ENCODE data around the gene NFAT5.
"Not testable (repeated sequence)": the region's sequence is repeated elsewhere in the genome, so short reads cannot be mapped to it uniquely, and the experiment has no call there.

NFAT5 gene

DNA sequence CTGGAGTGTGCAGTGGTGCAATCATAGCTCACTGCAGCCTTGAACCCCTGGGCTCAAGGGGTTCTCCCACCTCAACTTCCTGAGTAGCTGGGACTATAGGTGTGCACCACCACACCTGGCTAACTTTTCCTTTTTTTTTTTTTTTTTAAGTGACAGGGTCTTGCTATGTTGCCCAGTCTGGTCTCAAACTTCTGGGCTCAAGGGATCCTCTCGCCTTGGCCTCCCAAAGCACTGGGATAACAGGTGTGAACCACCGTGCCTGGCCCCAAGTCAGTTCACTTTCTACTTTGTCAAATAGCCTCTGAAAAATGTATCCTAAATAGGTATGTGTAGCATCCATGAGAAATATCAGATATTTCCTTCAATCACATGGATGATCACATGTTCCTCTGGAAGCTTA, 9.9 kb upstream of the NFAT5 start:
- Histone ChIP-seq H3K9ac (ENCODE audit: low read depth, low read length) (no peak overlapping the region), H3K27ac (ENCODE audit: low read depth, low read length) (no peak overlapping the region), H3K4me1 (ENCODE audit: control insufficient read depth, insufficient read depth, low read length) (peaks cover 4% of the 10 kb centered on the region; the same call in 1 of the 2 replicates), H3K27me3 (ENCODE audit: control insufficient read depth, insufficient read depth, low read length) (no peaks in the 10 kb centered on the region), H3K4me3 (ENCODE audit: low read depth, low read length) (no peak overlapping the region), H3K9me3 (ENCODE audit: control insufficient read depth, insufficient read depth, low read length) (no peaks in the 10 kb centered on the region), H3K36me3 (ENCODE audit: control insufficient read depth, insufficient read depth, low read length) (no peaks in the 10 kb centered on the region)

DNA sequence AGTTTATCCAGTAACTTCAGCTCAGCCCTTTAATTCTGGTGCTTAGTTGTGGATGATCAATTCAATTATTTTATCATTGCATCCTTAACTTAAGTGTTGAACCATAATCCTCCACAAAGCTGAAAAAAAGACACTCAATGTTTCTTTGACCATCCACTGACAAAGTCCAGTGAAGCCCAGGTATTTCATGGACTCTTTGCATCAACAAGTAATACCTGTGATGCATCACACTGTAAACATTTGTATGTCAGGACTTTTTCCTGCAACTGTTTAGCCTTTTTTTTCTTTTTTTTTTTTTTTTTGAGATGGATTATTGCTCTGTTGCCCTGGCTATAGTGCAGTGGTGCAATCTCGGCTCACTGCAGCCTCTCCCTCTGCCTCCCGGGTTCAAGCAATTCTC, 6.6 kb upstream of the NFAT5 start:
- Histone ChIP-seq H3K9me3 (ENCODE audit: control insufficient read depth, insufficient read depth, low read length) (no peaks in the 10 kb centered on the region), H3K4me3 (ENCODE audit: low read depth, low read length) (no peak overlapping the region), H3K9ac (ENCODE audit: low read depth, low read length) (no peak overlapping the region), H3K27ac (ENCODE audit: low read depth, low read length) (no peak overlapping the region), H3K36me3 (ENCODE audit: control insufficient read depth, insufficient read depth, low read length) (no peaks in the 10 kb centered on the region), H3K4me1 (ENCODE audit: control insufficient read depth, insufficient read depth, low read length) (peaks cover 7% of the 10 kb centered on the region), H3K27me3 (ENCODE audit: control insufficient read depth, insufficient read depth, low read length) (no peaks in the 10 kb centered on the region)

DNA sequence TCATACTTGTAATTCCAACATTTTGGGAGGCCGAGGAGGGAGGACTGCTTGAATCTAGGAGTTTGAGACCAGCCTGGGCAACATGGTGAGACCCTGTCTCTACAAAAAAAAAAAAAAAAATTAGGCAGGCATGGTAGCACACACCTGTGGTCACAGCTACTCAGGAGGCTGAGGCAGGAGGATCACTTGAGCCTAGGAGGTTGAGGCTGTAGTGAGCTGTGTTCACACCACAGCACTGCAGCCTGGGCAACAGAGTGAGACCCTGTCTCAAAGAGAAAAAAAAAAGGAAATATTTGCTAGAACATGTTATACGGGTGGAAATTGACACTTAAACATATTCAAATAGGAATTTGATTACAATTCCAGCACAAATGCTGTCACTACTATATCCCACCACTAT, 4.4 kb upstream of the NFAT5 start:
- H3K4me1 ChIP-seq (ENCODE audit: control insufficient read depth, insufficient read depth, low read length): peaks cover 17% of the 10 kb centered on the region
- not testable (repeated sequence) for H3K27ac ChIP-seq (ENCODE audit: low read depth, low read length); H3K36me3 ChIP-seq (ENCODE audit: control insufficient read depth, insufficient read depth, low read length); H3K4me3 ChIP-seq (ENCODE audit: low read depth, low read length); H3K9me3 ChIP-seq (ENCODE audit: control insufficient read depth, insufficient read depth, low read length); H3K9ac ChIP-seq (ENCODE audit: low read depth, low read length); H3K27me3 ChIP-seq (ENCODE audit: control insufficient read depth, insufficient read depth, low read length)

DNA sequence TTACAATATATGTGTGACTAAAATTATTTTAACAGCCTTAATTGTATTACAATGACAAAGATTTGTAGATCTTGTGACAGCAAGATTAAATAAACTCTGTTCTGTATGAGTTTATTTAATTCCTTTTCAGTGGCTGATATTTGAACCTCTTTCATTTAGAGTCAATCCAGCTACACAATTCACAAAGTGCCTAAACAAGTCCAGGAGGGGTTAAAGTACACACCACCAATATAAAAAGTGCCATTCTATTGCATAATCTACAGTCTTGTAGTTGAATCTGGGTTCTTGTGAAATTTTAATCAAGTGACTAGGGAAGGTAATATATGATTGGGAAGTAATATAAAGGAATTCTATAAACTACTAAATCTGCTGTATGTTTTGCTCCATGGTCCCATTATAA, 3.9 kb upstream of the NFAT5 start:
- Histone ChIP-seq H3K4me1 (ENCODE audit: control insufficient read depth, insufficient read depth, low read length) (peaks cover 17% of the 10 kb centered on the region), H3K36me3 (ENCODE audit: control insufficient read depth, insufficient read depth, low read length) (no peaks in the 10 kb centered on the region), H3K9me3 (ENCODE audit: control insufficient read depth, insufficient read depth, low read length) (no peaks in the 10 kb centered on the region), H3K27me3 (ENCODE audit: control insufficient read depth, insufficient read depth, low read length) (no peaks in the 10 kb centered on the region), H3K9ac (ENCODE audit: low read depth, low read length) (no peak overlapping the region), H3K27ac (ENCODE audit: low read depth, low read length) (no peak overlapping the region), H3K4me3 (ENCODE audit: low read depth, low read length) (no peak overlapping the region)

DNA sequence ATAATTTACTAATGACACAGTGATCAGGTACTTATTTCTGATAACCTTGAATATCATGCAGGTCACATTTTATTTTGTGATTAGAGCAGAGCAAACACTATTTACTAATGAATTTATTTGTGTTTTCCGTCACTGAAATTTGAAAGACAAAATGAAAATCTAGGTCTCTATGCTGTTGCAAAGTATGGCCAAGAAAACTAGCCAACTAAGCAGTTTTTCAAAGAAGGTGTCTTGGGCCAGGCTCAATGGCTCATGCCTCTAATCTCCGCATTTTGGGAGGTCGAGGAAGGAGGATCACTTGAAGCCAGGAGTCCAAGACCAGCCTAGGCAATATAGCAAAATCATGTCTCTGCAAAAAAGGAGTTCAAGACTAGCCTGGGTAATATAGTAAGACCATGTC, 3.0 kb upstream of the NFAT5 start:
- H3K36me3 ChIP-seq (ENCODE audit: control insufficient read depth, insufficient read depth, low read length): no peaks in the 10 kb centered on the region
- no peak overlapping the region for H3K27ac ChIP-seq (ENCODE audit: low read depth, low read length)
- peaks cover 21% of the 10 kb centered on the region for H3K4me1 ChIP-seq (ENCODE audit: control insufficient read depth, insufficient read depth, low read length)

DNA sequence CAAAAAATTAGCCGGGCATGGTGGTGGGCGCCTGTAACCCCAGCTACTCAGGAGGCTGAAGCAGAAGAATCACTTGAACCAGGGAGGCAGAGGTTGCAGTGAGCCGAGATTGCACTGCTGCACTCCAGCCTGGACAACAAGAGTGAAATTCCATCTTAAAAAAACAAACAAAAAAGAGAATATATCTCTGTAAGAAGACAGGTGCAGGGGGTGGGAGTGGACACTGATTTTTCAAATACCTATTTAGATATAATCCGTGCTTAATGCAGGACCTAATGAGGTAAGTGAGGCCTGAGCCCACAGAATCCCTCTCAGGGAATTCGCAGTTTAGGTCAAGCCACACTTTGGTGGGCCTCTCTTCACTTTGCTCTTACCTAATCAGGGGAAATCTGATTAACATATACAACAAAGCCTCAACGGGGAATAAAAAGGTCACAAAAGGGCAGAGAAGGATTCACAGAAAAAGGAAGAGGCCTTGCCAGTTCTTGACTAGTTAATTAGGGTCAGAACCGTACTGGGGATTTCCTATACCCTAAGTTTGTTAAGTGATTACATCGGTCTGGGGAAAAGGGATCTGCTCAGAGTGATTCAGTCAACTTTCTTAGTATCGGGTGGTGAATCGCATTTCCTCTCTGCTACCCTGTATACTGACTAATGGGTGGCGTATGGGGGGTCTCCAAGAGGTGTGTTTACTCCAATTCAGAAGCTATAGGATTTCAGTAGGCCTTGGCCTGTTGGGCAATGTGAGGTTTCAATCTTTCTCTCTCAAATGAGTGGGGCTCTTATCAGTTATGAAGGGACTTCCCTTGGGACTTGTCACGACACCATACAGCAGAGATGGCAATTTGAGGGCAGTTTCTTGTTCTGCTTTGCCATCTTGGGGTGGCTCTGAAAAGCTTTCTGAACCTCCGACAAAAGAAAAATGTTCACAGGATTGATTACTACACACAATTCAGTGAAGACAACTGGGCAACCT, 1.9 kb upstream of the NFAT5 start:
- no peaks in the 10 kb centered on the region for H3K9me3 ChIP-seq (ENCODE audit: control insufficient read depth, insufficient read depth, low read length)
- H3K4me3 ChIP-seq (ENCODE audit: low read depth, low read length): peak overlapping the region; percentile 69
- H3K36me3 ChIP-seq (ENCODE audit: control insufficient read depth, insufficient read depth, low read length): peaks cover 6% of the 10 kb centered on the region; the same call in 1 of the 2 replicates
- H3K4me1 ChIP-seq (ENCODE audit: control insufficient read depth, insufficient read depth, low read length): peaks cover 28% of the 10 kb centered on the region
- no peak overlapping the region for H3K9ac ChIP-seq (ENCODE audit: low read depth, low read length)
- no peaks in the 10 kb centered on the region for H3K27me3 ChIP-seq (ENCODE audit: control insufficient read depth, insufficient read depth, low read length)
- H3K27ac ChIP-seq (ENCODE audit: low read depth, low read length): peak overlapping the region; percentile 89

More for the DNA sequence above, 3.0 kb upstream of the NFAT5 start:
- Histone ChIP-seq H3K9me3 (ENCODE audit: control insufficient read depth, insufficient read depth, low read length) (no peaks in the 10 kb centered on the region), H3K4me3 (ENCODE audit: low read depth, low read length) (no peak overlapping the region), H3K27me3 (ENCODE audit: control insufficient read depth, insufficient read depth, low read length) (no peaks in the 10 kb centered on the region), H3K9ac (ENCODE audit: low read depth, low read length) (no peak overlapping the region)

DNA sequence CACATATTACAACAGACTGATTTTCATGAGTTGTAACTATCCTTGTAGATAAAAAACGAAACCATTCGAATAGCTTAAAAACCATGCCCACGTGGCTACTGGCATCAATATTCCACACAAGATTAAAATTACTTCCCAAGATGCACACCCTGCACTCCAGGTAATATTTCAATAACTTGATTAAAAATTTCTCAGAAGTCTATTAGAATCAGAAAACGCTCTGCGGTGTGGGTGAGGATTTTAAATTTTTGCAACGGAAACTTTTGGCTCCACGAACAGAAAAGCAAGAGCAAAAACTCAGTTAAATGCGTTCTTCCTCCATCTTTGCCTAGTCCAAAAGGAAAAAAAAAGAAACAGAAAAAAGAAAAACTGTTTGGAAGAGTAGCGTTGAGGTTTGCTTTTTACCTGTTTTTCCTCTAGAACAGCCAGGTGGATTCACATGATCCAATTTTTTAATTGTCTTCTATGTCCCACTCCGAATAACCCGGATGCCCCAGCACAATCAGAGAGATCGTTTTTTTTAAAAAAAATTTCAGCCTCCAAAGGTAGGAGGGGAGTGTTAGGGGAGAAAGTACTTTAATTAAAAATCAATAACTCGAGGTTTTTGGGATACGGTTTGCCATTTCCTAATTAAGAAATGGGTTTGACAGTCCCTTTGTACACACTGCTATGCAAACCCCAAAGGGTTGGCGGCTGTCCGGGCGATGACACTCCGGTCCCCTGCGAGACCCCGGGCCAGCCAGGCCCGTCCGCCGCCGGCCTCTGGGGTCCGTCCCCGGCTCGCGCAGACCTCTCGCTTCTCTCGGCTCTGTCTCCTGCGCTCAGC, 708 bp upstream of the NFAT5 start:
- peaks cover 39% of the 10 kb centered on the region for H3K4me1 ChIP-seq (ENCODE audit: control insufficient read depth, insufficient read depth, low read length)
- no peaks in the 10 kb centered on the region for H3K9me3 ChIP-seq (ENCODE audit: control insufficient read depth, insufficient read depth, low read length)
- H3K27me3 ChIP-seq (ENCODE audit: control insufficient read depth, insufficient read depth, low read length): no peaks in the 10 kb centered on the region
- H3K4me3 ChIP-seq (ENCODE audit: low read depth, low read length): peak overlapping the region; percentile 69
- H3K36me3 ChIP-seq (ENCODE audit: control insufficient read depth, insufficient read depth, low read length): peaks cover 6% of the 10 kb centered on the region; the same call in 1 of the 2 replicates
- H3K27ac ChIP-seq (ENCODE audit: low read depth, low read length): peak overlapping the region; percentile 93
- H3K9ac ChIP-seq (ENCODE audit: low read depth, low read length): peak overlapping the region; percentile 61

DNA sequence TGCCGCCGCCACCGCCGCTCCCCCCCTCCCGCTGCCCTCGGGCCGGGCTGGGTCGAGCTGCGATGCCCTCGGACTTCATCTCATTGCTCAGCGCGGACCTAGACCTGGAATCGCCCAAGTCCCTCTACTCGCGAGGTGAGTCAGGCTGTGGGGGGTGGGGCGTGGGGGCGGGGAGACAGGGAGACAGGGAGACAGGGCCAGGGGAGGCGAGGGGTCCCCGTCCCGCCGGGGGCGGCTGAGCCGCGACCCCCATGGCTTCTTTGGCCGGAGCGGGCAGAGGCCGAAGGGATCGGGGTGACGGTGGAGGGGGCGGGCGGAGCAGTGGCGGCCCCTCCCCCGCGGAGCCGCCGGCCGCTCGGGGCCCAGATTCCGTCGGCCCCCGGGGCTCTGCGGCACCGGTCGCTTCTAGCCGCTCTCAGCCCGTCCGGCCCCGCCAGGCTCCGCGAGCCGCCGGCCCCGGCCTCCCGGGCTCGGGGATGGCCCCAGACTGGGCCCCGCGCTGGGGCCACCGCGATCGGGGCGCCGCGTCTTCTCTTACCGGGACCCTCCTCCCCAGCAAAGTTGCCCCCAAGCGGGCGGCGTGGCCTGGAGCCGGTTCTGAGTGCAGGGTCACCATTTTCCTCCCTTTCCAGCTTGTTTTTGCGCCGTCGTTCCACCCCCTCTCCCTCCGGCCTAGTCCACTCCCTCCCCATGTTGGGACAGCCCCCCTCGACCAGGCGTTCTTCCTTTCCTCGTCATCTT, 644 bp downstream of the NFAT5 start:
- peaks cover 39% of the 10 kb centered on the region for H3K4me1 ChIP-seq (ENCODE audit: control insufficient read depth, insufficient read depth, low read length)
- H3K27me3 ChIP-seq (ENCODE audit: control insufficient read depth, insufficient read depth, low read length): no peaks in the 10 kb centered on the region
- H3K4me3 ChIP-seq (ENCODE audit: low read depth, low read length): peak overlapping the region; percentile 97
- no peaks in the 10 kb centered on the region for H3K9me3 ChIP-seq (ENCODE audit: control insufficient read depth, insufficient read depth, low read length)
- peaks cover 6% of the 10 kb centered on the region; the same call in 1 of the 2 replicates for H3K36me3 ChIP-seq (ENCODE audit: control insufficient read depth, insufficient read depth, low read length)
- peak overlapping the region; percentile 87 for H3K9ac ChIP-seq (ENCODE audit: low read depth, low read length)
- H3K27ac ChIP-seq (ENCODE audit: low read depth, low read length): peak overlapping the region; percentile 98

DNA sequence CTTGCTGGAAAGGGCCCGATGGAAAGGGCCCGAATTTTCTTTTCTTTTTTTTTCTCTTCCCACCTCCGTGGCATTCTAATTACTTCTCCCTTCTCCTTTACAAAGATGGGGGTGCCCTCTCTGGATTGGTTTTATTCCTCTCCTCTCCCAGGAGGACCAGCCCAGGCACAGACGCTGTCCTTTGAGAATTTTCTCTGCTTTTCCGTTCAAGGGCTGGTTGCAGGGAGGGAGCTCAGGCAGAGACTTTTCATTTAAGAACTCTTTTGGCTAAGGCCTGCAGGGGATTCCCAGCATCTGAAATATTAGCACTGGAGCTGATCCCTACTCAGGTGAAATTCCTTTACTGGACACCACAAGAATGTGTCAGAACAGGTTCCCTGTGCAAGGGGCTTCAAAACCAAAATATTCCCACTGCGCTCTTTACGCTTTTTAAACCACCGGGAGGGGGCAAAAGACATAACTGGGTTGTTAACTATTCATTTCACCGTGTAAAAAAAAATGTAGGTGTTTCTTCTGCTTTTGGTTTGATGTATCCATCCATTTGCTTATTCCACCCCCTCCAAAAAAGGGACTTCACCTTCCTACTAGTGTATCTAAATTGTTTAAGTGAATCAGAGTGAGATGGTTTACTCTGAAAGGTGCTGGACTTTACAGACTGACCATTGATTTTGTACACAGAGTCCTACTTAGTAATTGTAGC, 1.4 kb downstream of the NFAT5 start:
- peak overlapping the region; percentile 97 for H3K4me3 ChIP-seq (ENCODE audit: low read depth, low read length)
- H3K27ac ChIP-seq (ENCODE audit: low read depth, low read length): peak overlapping the region; percentile 98
- no peaks in the 10 kb centered on the region for H3K9me3 ChIP-seq (ENCODE audit: control insufficient read depth, insufficient read depth, low read length)
- H3K9ac ChIP-seq (ENCODE audit: low read depth, low read length): peak overlapping the region; percentile 87
- peaks cover 39% of the 10 kb centered on the region for H3K4me1 ChIP-seq (ENCODE audit: control insufficient read depth, insufficient read depth, low read length)
- no peaks in the 10 kb centered on the region for H3K27me3 ChIP-seq (ENCODE audit: control insufficient read depth, insufficient read depth, low read length)
- H3K36me3 ChIP-seq (ENCODE audit: control insufficient read depth, insufficient read depth, low read length): peaks cover 6% of the 10 kb centered on the region; the same call in 1 of the 2 replicates

DNA sequence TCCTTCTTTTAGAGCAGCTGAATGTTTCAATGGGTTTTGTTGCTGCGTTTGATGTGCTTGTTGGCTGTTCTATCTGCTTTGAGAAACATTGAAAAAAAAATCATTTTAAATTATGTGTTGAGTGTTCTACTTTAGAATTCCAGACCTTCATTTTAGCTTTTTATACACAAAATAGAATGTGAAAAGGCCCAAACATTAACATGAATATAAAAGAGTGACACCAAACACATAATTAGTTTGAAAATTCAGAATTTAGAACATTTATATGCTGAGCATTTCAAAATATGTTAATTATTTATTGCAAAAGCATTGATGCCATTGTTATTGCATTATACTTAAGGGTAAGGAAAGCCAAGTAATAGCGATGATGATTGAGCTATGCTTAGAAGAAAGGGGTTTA, 2.9 kb downstream of the NFAT5 start:
- Histone ChIP-seq H3K9ac (ENCODE audit: low read depth, low read length) (no peak overlapping the region), H3K27ac (ENCODE audit: low read depth, low read length) (no peak overlapping the region), H3K4me3 (ENCODE audit: low read depth, low read length) (peak overlapping the region; percentile 30)

More for the DNA sequence above, 2.9 kb downstream of the NFAT5 start:
- Histone ChIP-seq H3K27me3 (ENCODE audit: control insufficient read depth, insufficient read depth, low read length) (no peaks in the 10 kb centered on the region), H3K9me3 (ENCODE audit: control insufficient read depth, insufficient read depth, low read length) (no peaks in the 10 kb centered on the region), H3K4me1 (ENCODE audit: control insufficient read depth, insufficient read depth, low read length) (peaks cover 37% of the 10 kb centered on the region), H3K36me3 (ENCODE audit: control insufficient read depth, insufficient read depth, low read length) (peaks cover 6% of the 10 kb centered on the region; the same call in 1 of the 2 replicates)

All from HUES48 (cell line).